Fibroblast of pulmonary artery (primary cell): Measurements from ENCODE around the gene SNRPF.

Experiments
- DNase-seq: peaks from one replicate; pipeline ENCODE4 v3.0.0-alpha.2; 2010; ENCODE audit warnings: low read depth
- H3K4me3 ChIP-seq: replicated peaks from 2 replicates; pipeline ENCODE4 v1.5.1; 2011; ENCODE audit warnings: low read depth, mild to moderate bottlenecking, control low read depth, low read length, moderate library complexity
- CTCF ChIP-seq: IDR thresholded peaks from 2 replicates; pipeline ENCODE4 v1.5.1; 2011; ENCODE audit warnings: mild to moderate bottlenecking, control low read depth, low read length, inconsistent platforms; ENCODE audit errors: missing control alignments

SNRPF gene

DNA sequence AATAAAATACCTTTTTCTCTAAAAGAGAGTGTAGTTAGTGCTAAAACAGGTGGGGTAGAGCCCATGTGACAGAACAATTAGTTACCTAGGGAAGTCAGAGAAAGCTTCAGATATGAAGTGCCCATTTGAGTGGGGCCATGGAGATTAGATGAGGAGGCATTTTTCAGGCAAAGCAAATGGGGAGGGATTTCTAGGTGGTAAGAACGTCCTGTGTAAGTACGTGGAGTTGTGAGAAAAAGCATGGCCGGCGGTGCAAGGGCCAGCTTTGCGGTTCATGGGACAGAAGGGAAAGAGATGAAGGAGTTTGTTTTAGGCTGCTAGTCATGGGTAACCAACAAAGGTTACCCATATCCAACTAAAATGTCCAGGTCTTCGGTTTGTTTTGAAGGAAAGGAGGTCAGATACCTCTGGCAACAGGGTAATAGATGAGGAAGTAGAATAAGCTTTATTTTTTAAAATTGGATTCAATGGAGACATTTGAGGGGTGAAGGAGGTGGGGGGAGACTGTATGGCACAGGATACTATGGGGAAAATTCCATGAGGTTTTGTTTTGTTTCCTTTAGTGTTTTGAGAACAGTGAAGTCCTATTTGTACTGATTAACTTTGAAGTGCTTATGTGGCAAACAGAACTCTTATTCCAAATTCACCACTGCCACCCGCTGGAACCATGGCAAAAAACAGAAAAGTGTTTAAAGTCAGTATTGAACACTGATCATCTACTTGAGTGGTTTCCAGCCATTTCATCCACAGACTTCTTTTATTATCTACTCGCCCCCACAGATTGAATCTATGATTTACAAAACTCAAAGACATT is 10.0 kb upstream of the SNRPF start:
- peak; percentile 44 for DNase-seq
- peak; percentile 25 for TF ChIP-seq CTCF
- no peak overlapping the region for H3K4me3 ChIP-seq

- no peak overlapping the region for H3K4me3 ChIP-seq
- no peak for DNase-seq
- TF ChIP-seq CTCF, result no peak
These were observed 7.1 kb upstream of the SNRPF start for GRCh38 chr12:95851606-95852005.

DNA sequence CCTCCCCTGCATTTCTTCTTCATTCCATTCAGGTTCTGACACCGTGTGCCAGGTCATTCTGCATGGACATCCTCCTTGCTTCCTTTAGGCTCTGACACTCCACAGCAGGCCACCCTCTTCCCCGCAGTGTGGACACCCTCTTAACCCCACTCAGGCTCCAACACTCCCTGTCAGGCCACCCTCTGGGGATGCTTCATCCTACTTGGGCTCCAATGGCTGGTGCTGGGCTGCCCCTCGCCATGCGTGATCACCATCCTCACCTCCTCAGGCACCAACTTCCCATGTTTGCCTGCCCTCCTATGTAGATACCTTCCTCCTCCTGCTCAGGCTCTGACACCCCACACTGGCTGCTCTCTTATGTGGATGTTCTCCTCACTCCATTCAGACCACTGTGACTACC is 6.6 kb upstream of the SNRPF start:
- no peak for DNase-seq
- H3K4me3 ChIP-seq, result no peak overlapping the region
- TF ChIP-seq CTCF, result no peak

DNA sequence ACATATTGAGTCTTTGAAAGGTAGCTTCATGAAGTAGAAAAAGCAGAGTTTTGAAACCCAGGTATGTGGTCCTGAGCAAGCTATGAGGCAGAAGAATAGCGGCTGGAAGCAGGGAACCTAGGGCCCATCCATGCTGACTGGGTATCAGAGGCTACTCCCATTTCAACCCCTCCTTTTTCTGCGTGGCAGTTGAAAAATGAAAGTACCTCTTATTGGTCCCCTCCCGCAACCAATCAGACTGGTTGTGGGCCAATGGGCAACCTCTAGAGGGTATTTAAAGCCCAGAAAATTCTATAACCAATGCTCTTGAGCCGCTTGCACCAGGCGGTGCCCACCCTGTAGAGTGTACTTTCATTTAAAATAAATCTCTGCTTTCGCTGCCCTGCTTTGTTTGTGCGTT is 1.6 kb upstream of the SNRPF start:
- TF ChIP-seq CTCF, result no peak
- no peak overlapping the region for H3K4me3 ChIP-seq
- no peak for DNase-seq

- no peak for DNase-seq
- no peak overlapping the region for H3K4me3 ChIP-seq
- no peak for TF ChIP-seq CTCF
These were observed 953 bp upstream of the SNRPF start for GRCh38 chr12:95857799-95858198.

DNA sequence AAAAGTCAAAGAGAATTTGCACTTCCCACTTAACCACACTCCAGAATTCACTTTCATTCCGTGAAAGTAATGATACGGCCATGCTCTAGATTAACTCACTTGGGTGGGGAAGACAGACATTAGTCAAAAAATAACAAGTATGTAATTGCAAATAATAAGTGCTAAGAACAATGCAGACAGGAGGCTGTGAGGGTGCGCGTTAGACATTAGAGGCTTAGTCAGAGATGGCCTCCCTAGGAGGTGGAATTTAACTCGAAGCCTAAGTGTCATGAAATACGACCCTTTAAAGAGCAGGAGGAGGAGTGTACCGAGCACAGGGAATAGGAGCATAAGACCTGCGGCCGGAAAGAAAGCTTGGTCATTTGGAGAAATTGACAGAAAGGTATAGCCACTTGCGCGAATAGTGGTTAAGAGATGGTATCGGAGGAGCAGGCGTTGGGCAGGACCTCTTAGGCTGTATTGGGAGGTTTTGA is 628 bp downstream of the SNRPF start:
- peak; percentile 19 for DNase-seq
- peak overlapping the region; percentile 75 for H3K4me3 ChIP-seq
- TF ChIP-seq CTCF, result no peak
